Peyer's patch (tissue), 4 donors: ENCODE results near the gene TECPR2.

Experiments used
- CTCF ChIP-seq, 6 experiments: fragments of 450-650 bp in 4 of 6; fragments of 200-600 bp in 2 of 6; sonication (generic) in 1 of 6; IDR thresholded peaks; one replicate each; pipeline ENCODE4 v1.5.1; 2017 to 2019; ENCODE audit warnings: antibody characterized with exemption in 6 of 6, mild to moderate bottlenecking in 3 of 6, moderate library complexity in 1 of 6
- POLR2A ChIP-seq, 2 donors: fragments of 450-650 bp; IDR thresholded peaks; one replicate each; pipeline ENCODE4 v1.5.1; 2017; ENCODE audit warnings: antibody characterized with exemption in 2 of 2, mild to moderate bottlenecking in 2 of 2, moderate library complexity in 2 of 2

DNA sequence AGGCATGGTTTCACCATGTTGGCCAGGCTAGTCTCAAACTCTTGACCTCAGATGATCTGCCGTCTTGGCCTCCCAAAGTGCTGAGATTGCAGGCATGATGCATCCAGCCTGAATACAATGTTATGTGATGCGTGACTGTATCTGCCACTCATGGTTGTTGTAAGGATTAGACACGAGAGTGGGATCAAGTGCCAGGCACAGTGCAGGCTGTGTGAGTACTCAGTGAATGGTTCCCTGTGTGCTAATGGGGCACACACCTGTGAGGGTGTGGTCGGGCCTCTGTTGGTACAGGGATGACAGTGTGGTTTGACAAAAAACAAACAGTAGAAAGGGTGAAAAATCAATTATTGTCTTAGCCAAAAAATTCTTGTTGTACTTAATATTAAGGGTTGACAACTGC lies 61.8 kb downstream of the TECPR2 start:
- no peak for TF ChIP-seq CTCF (IDR thresholded peaks at IDR 0.05)
- no peak for TF ChIP-seq POLR2A (IDR thresholded peaks at IDR 0.05)
